Measurements from ENCODE around the gene PLSCR3. TPM values are rescaled to one million over a fixed set of nuclear protein-coding genes. Genes with fewer than 3 reads are reported as not detected.
"Not testable (repeated sequence)": the region's sequence is repeated elsewhere in the genome, so short reads cannot be mapped to it uniquely, and the experiment has no call there.

PLSCR3 gene
- total RNA-seq, 2 experiments from 2014 or later = 66.3 to 70.3 TPM

- H3K4me3 Mint-ChIP-seq = no peak overlapping the region
Measured at GRCh38 chr17:7367918-7368598, 26.3 kb downstream of the PLSCR3 start.

GRCh38 chr17:7367083-7367482 lies 27.2 kb downstream of the PLSCR3 start:
- Histone ChIP-seq H3K36me3 (ENCODE audit: insufficient read depth, low read length) (no peaks in the 10 kb centered on the region), H3K4me1 (ENCODE audit: insufficient read depth, low read length) (no peaks in the 10 kb centered on the region), H3K27ac (ENCODE audit: low read depth in 1 of 2, low read length in 2 of 2) (no peak overlapping the region), H3K4me3 (ENCODE audit: low read length) (no peak overlapping the region), H3K27me3 (ENCODE audit: control insufficient read depth in 1 of 2, insufficient read depth in 2 of 2, low read length in 2 of 2) (no peaks in the 10 kb centered on the region), H3K9me3 (ENCODE audit: control insufficient read depth in 1 of 2, insufficient read depth in 1 of 2, low read length in 2 of 2) (no peaks in the 10 kb centered on the region)
- H3K27ac Mint-ChIP-seq = no peak overlapping the region
- H3K4me3 Mint-ChIP-seq = no peak overlapping the region
- no peak for DNase-seq
- H3K27me3 Mint-ChIP-seq = no peaks in the 10 kb centered on the region
- no peaks in the 10 kb centered on the region for H3K9me3 Mint-ChIP-seq
- no peak for ATAC-seq (ENCODE audit: poor library complexity)
- H3K4me1 Mint-ChIP-seq (ENCODE audit: low read depth) = no peaks in the 10 kb centered on the region
- CTCF ChIA-PET = no interaction called here
- no peak for TF ChIP-seq CTCF (IDR thresholded peaks at IDR 0.05)
- no peaks in the 10 kb centered on the region for H3K36me3 Mint-ChIP-seq (ENCODE audit: low read depth)
- POLR2A ChIA-PET = no interaction called here
- intact Hi-C loops (cut with DNase I, micrococcal nuclease) = no loop called here

More at GRCh38 chr17:7367918-7368598, 26.3 kb downstream of the PLSCR3 start:
- DNase-seq (no peak), ATAC-seq (ENCODE audit: poor library complexity) (no peak)
- no peaks in the 10 kb centered on the region for H3K36me3 Mint-ChIP-seq (ENCODE audit: low read depth)
- Histone ChIP-seq H3K27me3 (ENCODE audit: control insufficient read depth in 1 of 2, insufficient read depth in 2 of 2, low read length in 2 of 2) (no peaks in the 10 kb centered on the region), H3K4me3 (ENCODE audit: low read length) (no peak overlapping the region), H3K9me3 (ENCODE audit: control insufficient read depth in 1 of 2, insufficient read depth in 1 of 2, low read length in 2 of 2) (no peaks in the 10 kb centered on the region), H3K27ac (ENCODE audit: low read depth in 1 of 2, low read length in 2 of 2) (no peak overlapping the region), H3K4me1 (ENCODE audit: insufficient read depth, low read length) (no peaks in the 10 kb centered on the region), H3K36me3 (ENCODE audit: insufficient read depth, low read length) (no peaks in the 10 kb centered on the region)
- no peaks in the 10 kb centered on the region for H3K9me3 Mint-ChIP-seq
- POLR2A ChIA-PET = interaction anchor here (1.3 to 1.4 kb wide), 2 partner anchors 15 to 36 kb away, joined by 4 to 5 read pairs; partner anchors contain the start of gene TMEM256
- no peaks in the 10 kb centered on the region for H3K4me1 Mint-ChIP-seq (ENCODE audit: low read depth)
- CTCF ChIA-PET = no interaction called here
- no peak for TF ChIP-seq CTCF (IDR thresholded peaks at IDR 0.05)
- no peaks in the 10 kb centered on the region for H3K27me3 Mint-ChIP-seq
- no peak overlapping the region for H3K27ac Mint-ChIP-seq
- intact Hi-C loops (cut with DNase I, micrococcal nuclease) = no loop called here

- H3K9me3 ChIP-seq (ENCODE audit: control insufficient read depth in 1 of 2, insufficient read depth in 1 of 2, low read length in 2 of 2); H3K9me3 Mint-ChIP-seq; H3K4me3 ChIP-seq (ENCODE audit: low read length); H3K27ac ChIP-seq (ENCODE audit: low read depth in 1 of 2, low read length in 2 of 2); H3K27me3 ChIP-seq (ENCODE audit: control insufficient read depth in 1 of 2, insufficient read depth in 2 of 2, low read length in 2 of 2); H3K27me3 Mint-ChIP-seq; ATAC-seq (ENCODE audit: poor library complexity); CTCF ChIA-PET; H3K4me1 ChIP-seq (ENCODE audit: insufficient read depth, low read length); H3K36me3 ChIP-seq (ENCODE audit: insufficient read depth, low read length); H3K4me1 Mint-ChIP-seq (ENCODE audit: low read depth); H3K27ac Mint-ChIP-seq; POLR2A ChIA-PET; H3K4me3 Mint-ChIP-seq; intact Hi-C loops (cut with DNase I, micrococcal nuclease); DNase-seq; H3K36me3 Mint-ChIP-seq (ENCODE audit: low read depth): not testable (repeated sequence)
Measured at GRCh38 chr17:7365963-7366362, 28.4 kb downstream of the PLSCR3 start.

- H3K27me3 Mint-ChIP-seq = peaks cover 3% of the 10 kb centered on the region
- ATAC-seq (ENCODE audit: poor library complexity) (no peak), DNase-seq (no peak)
- Histone ChIP-seq H3K27me3 (ENCODE audit: control insufficient read depth in 1 of 2, insufficient read depth in 2 of 2, low read length in 2 of 2) (no peaks in the 10 kb centered on the region), H3K9me3 (ENCODE audit: control insufficient read depth in 1 of 2, insufficient read depth in 1 of 2, low read length in 2 of 2) (no peaks in the 10 kb centered on the region), H3K36me3 (ENCODE audit: insufficient read depth, low read length) (no peaks in the 10 kb centered on the region), H3K4me3 (ENCODE audit: low read length) (no peak overlapping the region), H3K27ac (ENCODE audit: low read depth in 1 of 2, low read length in 2 of 2) (no peak overlapping the region), H3K4me1 (ENCODE audit: insufficient read depth, low read length) (no peaks in the 10 kb centered on the region)
- no peaks in the 10 kb centered on the region for H3K36me3 Mint-ChIP-seq (ENCODE audit: low read depth)
- H3K4me1 Mint-ChIP-seq (ENCODE audit: low read depth) = no peaks in the 10 kb centered on the region
- TF ChIP-seq CTCF (IDR thresholded peaks at IDR 0.05) = no peak
- POLR2A ChIA-PET = no interaction called here
- H3K4me3 Mint-ChIP-seq = no peak overlapping the region
- intact Hi-C loops (cut with DNase I, micrococcal nuclease) = no loop called here
- no peaks in the 10 kb centered on the region for H3K9me3 Mint-ChIP-seq
- no peak overlapping the region for H3K27ac Mint-ChIP-seq
- CTCF ChIA-PET = no interaction called here
Measured at GRCh38 chr17:7363311-7363710, 31.0 kb downstream of the PLSCR3 start.

Measured in CD4-positive, alpha-beta T cell (primary cell).